Thyroid gland (tissue), 4 donors: Measurements from ENCODE around the gene DCAF5.

Experiments
- CTCF ChIP-seq, 6 experiments: fragments of 200-600 bp in 3 of 6; fragments of 450-650 bp in 3 of 6; sonication (generic) in 3 of 6; IDR thresholded peaks; one replicate each; pipeline ENCODE4 v1.5.1; 2016 to 2019; ENCODE audit warnings: antibody characterized with exemption in 6 of 6, mild to moderate bottlenecking in 2 of 6, inconsistent platforms in 1 of 6, moderate library complexity in 1 of 6
- POLR2A ChIP-seq, 2 donors: fragments of 450-650 bp; IDR thresholded peaks; one replicate each; pipeline ENCODE4 v1.6.1; 2017; ENCODE audit warnings: antibody characterized with exemption in 2 of 2, mild to moderate bottlenecking in 2 of 2, moderate library complexity in 1 of 2

DNA sequence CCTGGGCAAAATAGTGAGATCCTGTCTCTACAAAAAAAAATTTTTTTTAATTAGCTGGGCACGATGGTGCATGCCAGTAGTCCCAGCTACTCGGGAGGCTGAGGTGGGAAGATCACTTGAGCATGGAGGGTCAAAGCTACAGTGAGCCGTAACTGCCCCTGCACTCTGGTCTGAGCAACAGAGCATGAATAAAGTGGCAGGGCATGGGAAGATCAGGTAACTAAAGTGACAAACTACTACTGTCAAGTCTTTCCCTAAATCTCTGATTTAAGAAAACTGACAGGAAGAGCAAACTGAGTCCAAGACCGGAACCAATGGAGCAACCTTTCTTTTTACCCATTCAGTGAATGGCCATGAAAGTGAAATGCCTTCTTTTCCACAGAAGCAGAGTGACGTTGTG is 10.8 kb downstream of the DCAF5 start:
- TF ChIP-seq POLR2A (IDR thresholded peaks at IDR 0.05) (no peak), CTCF (IDR thresholded peaks at IDR 0.05) (no peak)
